ENCODE results near the gene SLC25A13. TPM values are rescaled to one million over a fixed set of nuclear protein-coding genes. Genes with fewer than 3 reads are reported as not detected.

The SLC25A13 gene
- total and polyA plus RNA-seq, 9 of the 15 experiments (the other 6 are each of a cell fraction or from before 2014, with no cell fraction given): 21.4 to 80.2 (median 58.7) TPM

DNA sequence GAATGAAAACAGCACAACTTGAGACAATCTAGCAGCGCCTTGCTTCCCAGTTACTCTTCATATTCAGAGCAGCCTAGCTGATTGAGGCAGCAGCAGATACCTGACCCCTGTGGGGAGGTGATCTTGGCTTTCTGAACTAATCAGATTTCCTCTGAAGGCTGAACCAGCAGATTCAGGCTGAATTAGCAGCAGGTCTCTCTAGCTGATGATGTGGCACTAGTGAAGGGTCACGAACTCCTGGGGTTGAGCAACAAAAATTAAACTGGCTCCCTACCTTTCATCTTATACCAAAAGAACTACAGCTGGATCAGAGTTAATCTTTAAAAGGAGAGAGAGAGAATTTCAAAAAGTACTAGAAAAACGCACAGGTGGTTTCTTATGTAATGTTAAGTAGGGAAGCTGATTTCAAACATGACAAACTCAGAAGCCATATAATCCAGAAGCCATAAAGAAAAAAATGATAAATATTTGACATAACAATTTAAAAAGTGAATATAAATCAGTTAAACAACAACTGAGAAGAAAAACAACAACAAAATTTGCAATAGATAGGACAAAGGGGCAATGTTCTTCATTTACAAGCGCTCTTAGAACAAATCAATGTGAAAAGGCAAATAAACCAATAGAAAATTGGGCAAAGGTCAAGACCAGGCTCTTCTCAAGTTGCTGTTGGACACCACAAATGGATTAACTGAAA, 13.5 kb downstream of the SLC25A13 start (continued):
- TF ChIP-seq, protein P1, sequence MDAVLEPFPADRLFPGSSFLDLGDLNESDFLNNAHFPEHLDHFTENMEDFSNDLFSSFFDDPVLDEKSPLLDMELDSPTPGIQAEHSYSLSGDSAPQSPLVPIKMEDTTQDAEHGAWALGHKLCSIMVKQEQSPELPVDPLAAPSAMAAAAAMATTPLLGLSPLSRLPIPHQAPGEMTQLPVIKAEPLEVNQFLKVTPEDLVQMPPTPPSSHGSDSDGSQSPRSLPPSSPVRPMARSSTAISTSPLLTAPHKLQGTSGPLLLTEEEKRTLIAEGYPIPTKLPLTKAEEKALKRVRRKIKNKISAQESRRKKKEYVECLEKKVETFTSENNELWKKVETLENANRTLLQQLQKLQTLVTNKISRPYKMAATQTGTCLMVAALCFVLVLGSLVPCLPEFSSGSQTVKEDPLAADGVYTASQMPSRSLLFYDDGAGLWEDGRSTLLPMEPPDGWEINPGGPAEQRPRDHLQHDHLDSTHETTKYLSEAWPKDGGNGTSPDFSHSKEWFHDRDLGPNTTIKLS (IDR thresholded peaks at IDR 0.05; ENCODE audit: borderline replicate concordance, low read depth): peak; percentile 80; the same call in 1 of the 2 replicates
- TF ChIP-seq SRSF1 (IDR thresholded peaks at IDR 0.05; ENCODE audit: low read depth, low read length) (no peak), BACH1 (tag; IDR thresholded peaks at IDR 0.05) (no peak), RCOR1 (IDR thresholded peaks at IDR 0.05; ENCODE audit: borderline replicate concordance in 1 of 2, low read depth in 2 of 2, low read length in 2 of 2) (peak in 1 of 2 experiments; percentile 28; a peak in 1 of 4 replicates), FOXJ2 (tag; IDR thresholded peaks at IDR 0.05) (no peak), MCM2 (IDR thresholded peaks at IDR 0.05; ENCODE audit: low read depth) (no peak), MCM3 (IDR thresholded peaks at IDR 0.05) (no peak), NBN (IDR thresholded peaks at IDR 0.05; ENCODE audit: low read depth) (no peak), SMARCA5 (IDR thresholded peaks at IDR 0.05) (no peak), DIDO1 (tag; IDR thresholded peaks at IDR 0.05; ENCODE audit: low read depth) (no peak), NR2C1 (IDR thresholded peaks at IDR 0.05) (0 out of 2 replicates have a peak, but pooled peaks have one; percentile 46), NR2C1 (tag; IDR thresholded peaks at IDR 0.05) (peak; percentile 38; the same call in 1 of the 2 replicates), MED1 (CRISPR knock-in tag; IDR thresholded peaks at IDR 0.05; ENCODE audit: borderline replicate concordance) (no peak), MBD1 (CRISPR knock-in tag; IDR thresholded peaks at IDR 0.05) (no peak), CGGBP1 (CRISPR knock-in tag; IDR thresholded peaks at IDR 0.05) (no peak), SAFB2 (IDR thresholded peaks at IDR 0.05; ENCODE audit: borderline replicate concordance, low read depth, low read length, severe bottlenecking) (no peak)
- TF ChIP-seq, protein P2, sequence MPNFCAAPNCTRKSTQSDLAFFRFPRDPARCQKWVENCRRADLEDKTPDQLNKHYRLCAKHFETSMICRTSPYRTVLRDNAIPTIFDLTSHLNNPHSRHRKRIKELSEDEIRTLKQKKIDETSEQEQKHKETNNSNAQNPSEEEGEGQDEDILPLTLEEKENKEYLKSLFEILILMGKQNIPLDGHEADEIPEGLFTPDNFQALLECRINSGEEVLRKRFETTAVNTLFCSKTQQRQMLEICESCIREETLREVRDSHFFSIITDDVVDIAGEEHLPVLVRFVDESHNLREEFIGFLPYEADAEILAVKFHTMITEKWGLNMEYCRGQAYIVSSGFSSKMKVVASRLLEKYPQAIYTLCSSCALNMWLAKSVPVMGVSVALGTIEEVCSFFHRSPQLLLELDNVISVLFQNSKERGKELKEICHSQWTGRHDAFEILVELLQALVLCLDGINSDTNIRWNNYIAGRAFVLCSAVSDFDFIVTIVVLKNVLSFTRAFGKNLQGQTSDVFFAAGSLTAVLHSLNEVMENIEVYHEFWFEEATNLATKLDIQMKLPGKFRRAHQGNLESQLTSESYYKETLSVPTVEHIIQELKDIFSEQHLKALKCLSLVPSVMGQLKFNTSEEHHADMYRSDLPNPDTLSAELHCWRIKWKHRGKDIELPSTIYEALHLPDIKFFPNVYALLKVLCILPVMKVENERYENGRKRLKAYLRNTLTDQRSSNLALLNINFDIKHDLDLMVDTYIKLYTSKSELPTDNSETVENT (CRISPR knock-in tag; IDR thresholded peaks at IDR 0.05): no peak
- TF ChIP-seq, protein P3, sequence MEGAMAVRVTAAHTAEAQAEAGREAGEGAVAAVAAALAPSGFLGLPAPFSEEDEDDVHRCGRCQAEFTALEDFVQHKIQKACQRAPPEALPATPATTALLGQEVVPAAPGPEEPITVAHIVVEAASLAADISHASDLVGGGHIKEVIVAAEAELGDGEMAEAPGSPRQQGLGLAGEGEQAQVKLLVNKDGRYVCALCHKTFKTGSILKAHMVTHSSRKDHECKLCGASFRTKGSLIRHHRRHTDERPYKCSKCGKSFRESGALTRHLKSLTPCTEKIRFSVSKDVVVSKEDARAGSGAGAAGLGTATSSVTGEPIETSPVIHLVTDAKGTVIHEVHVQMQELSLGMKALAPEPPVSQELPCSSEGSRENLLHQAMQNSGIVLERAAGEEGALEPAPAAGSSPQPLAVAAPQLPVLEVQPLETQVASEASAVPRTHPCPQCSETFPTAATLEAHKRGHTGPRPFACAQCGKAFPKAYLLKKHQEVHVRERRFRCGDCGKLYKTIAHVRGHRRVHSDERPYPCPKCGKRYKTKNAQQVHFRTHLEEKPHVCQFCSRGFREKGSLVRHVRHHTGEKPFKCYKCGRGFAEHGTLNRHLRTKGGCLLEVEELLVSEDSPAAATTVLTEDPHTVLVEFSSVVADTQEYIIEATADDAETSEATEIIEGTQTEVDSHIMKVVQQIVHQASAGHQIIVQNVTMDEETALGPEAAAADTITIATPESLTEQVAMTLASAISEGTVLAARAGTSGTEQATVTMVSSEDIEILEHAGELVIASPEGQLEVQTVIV (CRISPR knock-in tag; IDR thresholded peaks at IDR 0.05; ENCODE audit: borderline replicate concordance): no peak
- TF ChIP-seq, protein P4, sequence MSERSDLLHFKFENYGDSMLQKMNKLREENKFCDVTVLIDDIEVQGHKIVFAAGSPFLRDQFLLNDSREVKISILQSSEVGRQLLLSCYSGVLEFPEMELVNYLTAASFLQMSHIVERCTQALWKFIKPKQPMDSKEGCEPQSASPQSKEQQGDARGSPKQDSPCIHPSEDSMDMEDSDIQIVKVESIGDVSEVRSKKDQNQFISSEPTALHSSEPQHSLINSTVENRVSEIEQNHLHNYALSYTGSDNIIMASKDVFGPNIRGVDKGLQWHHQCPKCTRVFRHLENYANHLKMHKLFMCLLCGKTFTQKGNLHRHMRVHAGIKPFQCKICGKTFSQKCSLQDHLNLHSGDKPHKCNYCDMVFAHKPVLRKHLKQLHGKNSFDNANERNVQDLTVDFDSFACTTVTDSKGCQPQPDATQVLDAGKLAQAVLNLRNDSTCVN (CRISPR knock-in tag; IDR thresholded peaks at IDR 0.05): no peak

Measured in K562 (cell line).